ENCODE results near the gene CRAT.
A peak's percentile ranks its signal among the peaks of the same experiment; 100 is the strongest.

Gene CRAT

GRCh38 chr9:129108805-129109536 lies 1.6 kb downstream of the CRAT start:
- DNase-seq = no peak

- no peak for DNase-seq
These were observed 2.3 kb downstream of the CRAT start for GRCh38 chr9:129108083-129108804.

GRCh38 chr9:129107651-129108050 lies 2.9 kb downstream of the CRAT start:
- no peak for DNase-seq

- DNase-seq = no peak
These were observed 4.5 kb downstream of the CRAT start for GRCh38 chr9:129105857-129106694.

GRCh38 chr9:129104051-129104450 lies 6.5 kb downstream of the CRAT start:
- DNase-seq = no peak

- no peak for DNase-seq
These were observed 7.0 kb downstream of the CRAT start for GRCh38 chr9:129103595-129103965.

- peak; percentile 10 for DNase-seq
These were observed 7.6 kb downstream of the CRAT start for GRCh38 chr9:129102791-129103594.

- no peak for DNase-seq
These were observed 8.5 kb downstream of the CRAT start for GRCh38 chr9:129102095-129102525.

- no peak for DNase-seq
These were observed 9.3 kb downstream of the CRAT start for GRCh38 chr9:129101279-129101678.

GRCh38 chr9:129100383-129101169 lies 10.0 kb downstream of the CRAT start:
- DNase-seq = no peak

- no peak for DNase-seq
These were observed 12.3 kb downstream of the CRAT start for GRCh38 chr9:129098328-129098727.

- no peak for DNase-seq
These were observed 12.8 kb downstream of the CRAT start for GRCh38 chr9:129097671-129098306.

GRCh38 chr9:129095908-129096307 lies 14.7 kb downstream of the CRAT start:
- no peak for DNase-seq

- DNase-seq = no peak
These were observed 15.4 kb downstream of the CRAT start for GRCh38 chr9:129095170-129095667.

GRCh38 chr9:129094387-129095169 lies 16.0 kb downstream of the CRAT start:
- DNase-seq = no peak

GRCh38 chr9:129093602-129094386 lies 16.8 kb downstream of the CRAT start:
- DNase-seq = no peak

GRCh38 chr9:129089246-129089645 lies 21.3 kb downstream of the CRAT start:
- DNase-seq = no peak

GRCh38 chr9:129084087-129084486 lies 26.5 kb downstream of the CRAT start:
- no peak for DNase-seq

- no peak for DNase-seq
These were observed 29.1 kb downstream of the CRAT start for GRCh38 chr9:129081388-129081904.

All from CD4-positive, alpha-beta T cell treated with Interleukin-21 for 1 hour (primary cell).